GM21515 (cell line): ENCODE measurements around the gene MPV17.
"Not testable (repeated sequence)": the region's sequence is repeated elsewhere in the genome, so short reads cannot be mapped to it uniquely, and the experiment has no call there.

Experiments used
- ATAC-seq: cut with Tn5 transposase; IDR thresholded peaks from one replicate; pipeline ENCODE4 v1.9.1; 2021; ENCODE audit not compliant: unreplicated experiment

The MPV17 gene

GRCh38 chr2:27268296-27268695, 54.6 kb downstream of the MPV17 start:
- not testable (repeated sequence) for ATAC-seq

- ATAC-seq = no peak
Measured at GRCh38 chr2:27265536-27265870, 57.4 kb downstream of the MPV17 start.

- ATAC-seq = no peak
Measured at GRCh38 chr2:27264753-27265535, 58.0 kb downstream of the MPV17 start.

GRCh38 chr2:27264253-27264752, 58.6 kb downstream of the MPV17 start:
- no peak for ATAC-seq

GRCh38 chr2:27263287-27264252, 59.3 kb downstream of the MPV17 start:
- no peak for ATAC-seq

- ATAC-seq = no peak
Measured at GRCh38 chr2:27262379-27263286, 60.3 kb downstream of the MPV17 start, which contains the start of gene SLC30A3. Gene SLC30A3, minus strand, starts transcription at chr2:27263047. Its CDS starts 141 bp downstream, at chr2:27262906.

- ATAC-seq = no peak
Measured at GRCh38 chr2:27261926-27262298, 61.0 kb downstream of the MPV17 start.

- no peak for ATAC-seq
Measured at GRCh38 chr2:27261241-27261925, 61.5 kb downstream of the MPV17 start.
